ENCODE measurements around the gene EPHB4. TPM values are rescaled to one million over a fixed set of nuclear protein-coding genes. Genes with fewer than 3 reads are reported as not detected.
"Not testable (repeated sequence)": the region's sequence is repeated elsewhere in the genome, so short reads cannot be mapped to it uniquely, and the experiment has no call there.

EPHB4 gene
- total RNA-seq, 1 donor from 2014 or later = 127 TPM

DNA sequence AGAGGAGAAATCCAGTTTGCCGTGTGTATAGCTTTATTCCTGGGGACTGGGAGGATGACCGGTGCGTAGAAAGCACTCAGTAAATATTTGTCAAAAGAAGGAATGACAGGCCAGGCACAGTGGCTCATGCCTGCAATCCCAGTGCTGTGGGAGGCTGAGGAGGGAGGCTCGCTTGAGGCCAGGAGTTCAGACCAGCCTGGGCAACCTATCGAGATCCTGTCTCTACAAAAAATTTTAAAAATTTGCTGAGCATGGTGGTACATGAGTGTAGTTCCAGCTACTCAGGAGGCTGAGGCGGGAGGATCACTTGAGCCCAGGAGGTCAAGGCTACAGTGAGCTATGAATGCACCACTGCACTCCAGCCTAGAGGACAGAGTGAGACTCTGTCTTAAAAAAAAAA, 15.8 kb downstream of the EPHB4 start:
- H3K36me3 Mint-ChIP-seq = peaks cover 49% of the 10 kb centered on the region

GRCh38 chr7:100808354-100808875, 18.9 kb downstream of the EPHB4 start:
- H3K9me3 Mint-ChIP-seq = no peaks in the 10 kb centered on the region
- no peaks in the 10 kb centered on the region for H3K27me3 Mint-ChIP-seq (ENCODE audit: low read depth)
- peaks cover 48% of the 10 kb centered on the region for H3K36me3 Mint-ChIP-seq
- TF ChIP-seq, protein P1, sequence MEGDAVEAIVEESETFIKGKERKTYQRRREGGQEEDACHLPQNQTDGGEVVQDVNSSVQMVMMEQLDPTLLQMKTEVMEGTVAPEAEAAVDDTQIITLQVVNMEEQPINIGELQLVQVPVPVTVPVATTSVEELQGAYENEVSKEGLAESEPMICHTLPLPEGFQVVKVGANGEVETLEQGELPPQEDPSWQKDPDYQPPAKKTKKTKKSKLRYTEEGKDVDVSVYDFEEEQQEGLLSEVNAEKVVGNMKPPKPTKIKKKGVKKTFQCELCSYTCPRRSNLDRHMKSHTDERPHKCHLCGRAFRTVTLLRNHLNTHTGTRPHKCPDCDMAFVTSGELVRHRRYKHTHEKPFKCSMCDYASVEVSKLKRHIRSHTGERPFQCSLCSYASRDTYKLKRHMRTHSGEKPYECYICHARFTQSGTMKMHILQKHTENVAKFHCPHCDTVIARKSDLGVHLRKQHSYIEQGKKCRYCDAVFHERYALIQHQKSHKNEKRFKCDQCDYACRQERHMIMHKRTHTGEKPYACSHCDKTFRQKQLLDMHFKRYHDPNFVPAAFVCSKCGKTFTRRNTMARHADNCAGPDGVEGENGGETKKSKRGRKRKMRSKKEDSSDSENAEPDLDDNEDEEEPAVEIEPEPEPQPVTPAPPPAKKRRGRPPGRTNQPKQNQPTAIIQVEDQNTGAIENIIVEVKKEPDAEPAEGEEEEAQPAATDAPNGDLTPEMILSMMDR (IDR thresholded peaks at IDR 0.05; ENCODE audit: unreplicated experiment) = no peak
- no peak overlapping the region for H3K4me3 Mint-ChIP-seq
- no peak for DNase-seq (ENCODE audit: low spot score in 2 of 2, unreplicated experiment in 2 of 2)
- H3K27ac Mint-ChIP-seq = no peak overlapping the region
- peaks cover 5% of the 10 kb centered on the region for H3K4me1 Mint-ChIP-seq

More for the DNA sequence above, 15.8 kb downstream of the EPHB4 start:
- H3K27me3 Mint-ChIP-seq (ENCODE audit: low read depth) = no peaks in the 10 kb centered on the region
- H3K9me3 Mint-ChIP-seq = no peaks in the 10 kb centered on the region
- H3K4me3 Mint-ChIP-seq = no peak overlapping the region
- DNase-seq (ENCODE audit: low spot score in 2 of 2, unreplicated experiment in 2 of 2) = no peak
- H3K4me1 Mint-ChIP-seq = no peaks in the 10 kb centered on the region
- TF ChIP-seq, protein P1 (IDR thresholded peaks at IDR 0.05; ENCODE audit: unreplicated experiment) = no peak
- H3K27ac Mint-ChIP-seq = no peak overlapping the region

GRCh38 chr7:100806883-100807282, 20.4 kb downstream of the EPHB4 start:
- H3K27me3 Mint-ChIP-seq (ENCODE audit: low read depth); H3K4me3 Mint-ChIP-seq; DNase-seq (ENCODE audit: low spot score in 2 of 2, unreplicated experiment in 2 of 2); H3K27ac Mint-ChIP-seq; H3K9me3 Mint-ChIP-seq: not testable (repeated sequence)
- Mint-ChIP-seq H3K36me3 (peaks cover 46% of the 10 kb centered on the region), H3K4me1 (peaks cover 15% of the 10 kb centered on the region)

- H3K27ac Mint-ChIP-seq = no peak overlapping the region
- DNase-seq (ENCODE audit: low spot score in 2 of 2, unreplicated experiment in 2 of 2) = no peak
- TF ChIP-seq, protein P1 (IDR thresholded peaks at IDR 0.05; ENCODE audit: unreplicated experiment) = no peak
- peaks cover 19% of the 10 kb centered on the region for H3K4me1 Mint-ChIP-seq
- peaks cover 43% of the 10 kb centered on the region for H3K36me3 Mint-ChIP-seq
- H3K4me3 Mint-ChIP-seq = no peak overlapping the region
- no peaks in the 10 kb centered on the region for H3K27me3 Mint-ChIP-seq (ENCODE audit: low read depth)
- no peaks in the 10 kb centered on the region for H3K9me3 Mint-ChIP-seq
These were observed 21.0 kb downstream of the EPHB4 start for GRCh38 chr7:100806276-100806675.

- Mint-ChIP-seq H3K36me3 (peaks cover 39% of the 10 kb centered on the region), H3K27ac (peak overlapping the region; percentile 54), H3K27me3 (ENCODE audit: low read depth) (no peaks in the 10 kb centered on the region), H3K4me1 (peaks cover 25% of the 10 kb centered on the region), H3K9me3 (no peaks in the 10 kb centered on the region), H3K4me3 (no peak overlapping the region)
- TF ChIP-seq, protein P1 (IDR thresholded peaks at IDR 0.05; ENCODE audit: unreplicated experiment) = no peak
- DNase-seq (ENCODE audit: low spot score in 2 of 2, unreplicated experiment in 2 of 2) = no peak
These were observed 22.5 kb downstream of the EPHB4 start for GRCh38 chr7:100804681-100805431.

DNA sequence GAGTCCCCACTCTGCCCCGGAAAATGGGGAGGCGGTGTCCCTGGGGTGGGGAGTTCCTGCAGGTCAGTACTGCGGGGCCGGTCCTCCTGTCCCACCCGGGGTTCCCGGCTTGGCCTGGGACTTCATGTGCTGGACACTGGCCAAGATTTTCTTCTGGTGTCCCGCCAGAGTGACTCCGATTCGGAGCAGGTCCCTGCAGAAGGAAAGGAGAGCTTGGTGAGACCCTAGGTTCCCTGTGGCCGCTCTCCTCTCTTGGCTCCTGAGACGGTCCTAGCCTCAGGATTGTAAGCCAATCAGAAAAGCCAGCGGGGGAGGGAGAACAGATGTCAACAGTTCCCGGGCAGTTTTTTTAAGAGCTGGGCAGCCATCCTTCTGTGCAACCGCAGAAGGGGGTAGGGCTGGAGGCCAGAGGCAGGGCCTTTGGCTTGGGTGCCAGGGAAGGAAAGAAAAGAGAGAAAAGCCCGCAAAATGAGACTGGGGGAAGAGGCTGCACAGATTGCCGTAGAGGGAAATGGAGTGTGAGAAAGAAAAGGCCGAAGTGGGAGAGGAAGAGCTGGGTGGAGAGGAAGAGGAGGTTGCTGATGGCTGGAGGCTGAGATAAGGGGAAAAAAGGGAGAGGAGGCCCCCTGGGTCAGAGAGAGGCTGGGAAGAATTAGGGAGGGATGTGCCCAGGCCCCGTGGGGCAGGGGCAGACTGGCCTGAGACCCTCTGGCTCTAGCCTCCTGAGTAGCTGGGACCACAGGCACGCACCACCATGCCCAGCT, 23.7 kb downstream of the EPHB4 start:
- H3K36me3 Mint-ChIP-seq = peaks cover 33% of the 10 kb centered on the region
- peak overlapping the region; percentile 33 for H3K27ac Mint-ChIP-seq

More for the DNA sequence above, 23.7 kb downstream of the EPHB4 start:
- Mint-ChIP-seq H3K27me3 (ENCODE audit: low read depth) (no peaks in the 10 kb centered on the region), H3K4me3 (no peak overlapping the region), H3K9me3 (no peaks in the 10 kb centered on the region), H3K4me1 (peaks cover 29% of the 10 kb centered on the region)
- peak in 1 of 2 experiments; percentile 57 for DNase-seq (ENCODE audit: low spot score in 2 of 2, unreplicated experiment in 2 of 2)
- TF ChIP-seq, protein P1 (IDR thresholded peaks at IDR 0.05; ENCODE audit: unreplicated experiment) = no peak
